SU-DHL-6 (cell line): ENCODE results near the gene FCGR3B.
"Not testable (repeated sequence)": the region's sequence is repeated elsewhere in the genome, so short reads cannot be mapped to it uniquely, and the experiment has no call there.

Experiments
- H2AFZ ChIP-seq: fragments of 200-600 bp; sonication (generic); 2 replicates; pipeline ENCODE4 v1.6.1; 2014; ENCODE audit warnings: low read depth, mild to moderate bottlenecking, moderate library complexity, mixed read lengths, antibody characterized with exemption, low read length; ENCODE audit not compliant: severe bottlenecking
- H3F3A ChIP-seq: fragments of 200-600 bp; shearing (Covaris generic); 2 replicates; pipeline ENCODE4 v1.6.0; 2016; ENCODE audit warnings: antibody characterized with exemption, mild to moderate bottlenecking; ENCODE audit not compliant: insufficient read depth
- H3K27ac ChIP-seq: fragments of 200-600 bp; sonication (generic); 2 replicates; pipeline ENCODE4 v1.5.1; 2016; ENCODE audit warnings: low read depth, mild to moderate bottlenecking, low read length, moderate library complexity, mixed read lengths
- H3K27me3 ChIP-seq: fragments of 200-600 bp; sonication (generic), shearing (Covaris generic); 2 replicates; pipeline ENCODE4 v1.6.0; 2014; ENCODE audit warnings: mild to moderate bottlenecking, low read length
- H3K36me3 ChIP-seq: fragments of 200-600 bp; sonication (generic); 2 replicates; pipeline ENCODE4 v1.6.1; 2014; ENCODE audit warnings: mild to moderate bottlenecking, low read length, mixed read lengths
- H3K4me2 ChIP-seq: fragments of 300-600, 200-600 bp; shearing (Covaris generic), sonication (generic); 2 replicates; pipeline ENCODE4 v1.6.0; 2014; ENCODE audit warnings: low read length, low read depth, mild to moderate bottlenecking; ENCODE audit not compliant: poor library complexity, severe bottlenecking
- H3K4me3 ChIP-seq: fragments of 200-600 bp; sonication (generic); 2 replicates; pipeline ENCODE4 v1.5.1; 2014; ENCODE audit warnings: antibody characterized with exemption, low read length, mild to moderate bottlenecking, mixed read lengths; ENCODE audit not compliant: insufficient read depth, poor library complexity, severe bottlenecking
- H3K79me2 ChIP-seq: fragments of 200-600 bp; sonication (generic); 2 replicates; pipeline ENCODE4 v1.6.1; 2014; ENCODE audit warnings: mild to moderate bottlenecking, low read length, moderate library complexity; ENCODE audit not compliant: insufficient read depth
- H3K9ac ChIP-seq: fragments of 200-600 bp; sonication (generic); 2 replicates; pipeline ENCODE4 v1.7.0; 2014; ENCODE audit warnings: mild to moderate bottlenecking, low read length
- H3K9me2 ChIP-seq: fragments of 200-600 bp; sonication (generic); replicated peaks from 2 replicates; pipeline ENCODE4 v1.6.1; 2014; ENCODE audit warnings: low read length; ENCODE audit not compliant: insufficient read depth
- H3K9me3 ChIP-seq: fragments of 200-600 bp; sonication (generic); 2 replicates; pipeline ENCODE4 v1.6.1; 2014; ENCODE audit warnings: low read length, mixed read lengths; ENCODE audit not compliant: insufficient read depth
- H4K20me1 ChIP-seq: fragments of 200-600 bp; sonication (generic); 2 replicates; pipeline ENCODE4 v1.6.1; 2014; ENCODE audit warnings: low read depth, mild to moderate bottlenecking, antibody characterized with exemption, low read length, moderate library complexity, mixed read lengths
- TF ChIP-seq, protein P1 (sequence below): fragments of 200-600 bp; sonication (generic); IDR thresholded peaks from one replicate; pipeline ENCODE4 v1.5.1; 2017; ENCODE audit warnings: antibody characterized with exemption, mild to moderate bottlenecking, low read length, moderate library complexity; ENCODE audit not compliant: insufficient read depth, poor library complexity, severe bottlenecking

FCGR3B gene

DNA sequence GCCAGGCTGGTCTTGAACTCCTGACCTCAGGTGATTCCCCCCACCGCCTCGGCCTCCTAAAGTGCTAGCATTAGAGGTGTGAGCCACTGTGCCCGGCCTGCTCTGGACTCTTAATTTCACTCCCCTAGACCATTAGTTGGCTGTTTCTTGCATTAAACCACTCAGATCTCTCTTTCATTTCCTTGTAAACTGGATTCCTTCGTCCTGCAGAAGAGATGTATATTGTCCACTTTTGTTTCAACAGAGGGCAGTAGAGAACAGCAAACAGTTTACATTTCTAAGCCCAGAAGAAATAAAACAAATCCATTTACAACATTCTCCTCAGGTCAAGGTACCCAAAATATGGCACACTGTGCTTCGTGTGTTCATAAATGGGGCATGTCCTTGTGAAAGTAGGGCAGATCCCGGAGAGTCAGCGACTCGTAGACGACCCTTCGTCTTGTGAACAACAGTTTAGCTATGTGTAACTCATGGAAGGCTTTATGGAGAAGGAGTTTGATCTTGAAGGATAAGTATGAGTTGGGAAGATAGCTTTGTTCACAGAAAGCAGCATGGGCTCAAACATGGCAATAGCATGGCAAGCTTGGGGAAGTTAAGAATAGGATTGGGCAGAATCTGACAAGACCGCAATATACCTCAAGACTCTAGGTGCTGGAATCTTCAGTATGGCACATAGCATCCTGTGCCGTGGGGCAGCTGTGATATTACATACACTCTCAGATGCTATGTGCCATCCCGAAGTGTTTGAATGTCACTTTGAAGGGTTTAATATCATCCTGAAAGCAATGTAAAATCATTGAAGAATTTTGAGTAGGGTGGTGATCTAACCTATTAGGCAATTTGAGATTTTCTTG lies 16.8 kb upstream of the FCGR3B start:
- not testable (repeated sequence) for H3K36me3 ChIP-seq, H4K20me1 ChIP-seq, H3K9ac ChIP-seq, H2AFZ ChIP-seq, H3K9me3 ChIP-seq, H3K79me2 ChIP-seq, H3K9me2 ChIP-seq, H3K27me3 ChIP-seq, H3F3A ChIP-seq, H3K27ac ChIP-seq, H3K4me2 ChIP-seq, H3K4me3 ChIP-seq
- TF ChIP-seq, protein P1, sequence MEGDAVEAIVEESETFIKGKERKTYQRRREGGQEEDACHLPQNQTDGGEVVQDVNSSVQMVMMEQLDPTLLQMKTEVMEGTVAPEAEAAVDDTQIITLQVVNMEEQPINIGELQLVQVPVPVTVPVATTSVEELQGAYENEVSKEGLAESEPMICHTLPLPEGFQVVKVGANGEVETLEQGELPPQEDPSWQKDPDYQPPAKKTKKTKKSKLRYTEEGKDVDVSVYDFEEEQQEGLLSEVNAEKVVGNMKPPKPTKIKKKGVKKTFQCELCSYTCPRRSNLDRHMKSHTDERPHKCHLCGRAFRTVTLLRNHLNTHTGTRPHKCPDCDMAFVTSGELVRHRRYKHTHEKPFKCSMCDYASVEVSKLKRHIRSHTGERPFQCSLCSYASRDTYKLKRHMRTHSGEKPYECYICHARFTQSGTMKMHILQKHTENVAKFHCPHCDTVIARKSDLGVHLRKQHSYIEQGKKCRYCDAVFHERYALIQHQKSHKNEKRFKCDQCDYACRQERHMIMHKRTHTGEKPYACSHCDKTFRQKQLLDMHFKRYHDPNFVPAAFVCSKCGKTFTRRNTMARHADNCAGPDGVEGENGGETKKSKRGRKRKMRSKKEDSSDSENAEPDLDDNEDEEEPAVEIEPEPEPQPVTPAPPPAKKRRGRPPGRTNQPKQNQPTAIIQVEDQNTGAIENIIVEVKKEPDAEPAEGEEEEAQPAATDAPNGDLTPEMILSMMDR = peak; percentile 57

DNA sequence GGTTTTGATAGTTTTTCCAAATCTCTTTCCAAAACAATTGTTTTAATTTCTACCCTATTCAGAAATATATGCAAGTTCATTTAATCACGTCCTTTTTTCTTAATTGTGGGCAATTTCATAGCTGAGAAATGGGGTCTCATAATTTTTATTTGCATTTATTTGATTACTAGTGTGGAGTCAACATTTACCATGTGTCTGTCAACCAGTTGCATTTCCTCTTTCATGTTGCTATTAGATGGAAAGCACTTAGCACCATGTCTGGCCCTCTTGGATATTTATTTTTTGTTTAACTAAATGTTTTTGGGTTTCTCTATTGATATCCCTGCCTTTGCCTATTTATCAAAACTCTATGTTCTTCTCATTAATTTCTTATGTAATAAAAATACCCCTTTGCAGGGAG lies 13.9 kb upstream of the FCGR3B start:
- H3K4me3 ChIP-seq, H3F3A ChIP-seq: not testable (repeated sequence)

DNA sequence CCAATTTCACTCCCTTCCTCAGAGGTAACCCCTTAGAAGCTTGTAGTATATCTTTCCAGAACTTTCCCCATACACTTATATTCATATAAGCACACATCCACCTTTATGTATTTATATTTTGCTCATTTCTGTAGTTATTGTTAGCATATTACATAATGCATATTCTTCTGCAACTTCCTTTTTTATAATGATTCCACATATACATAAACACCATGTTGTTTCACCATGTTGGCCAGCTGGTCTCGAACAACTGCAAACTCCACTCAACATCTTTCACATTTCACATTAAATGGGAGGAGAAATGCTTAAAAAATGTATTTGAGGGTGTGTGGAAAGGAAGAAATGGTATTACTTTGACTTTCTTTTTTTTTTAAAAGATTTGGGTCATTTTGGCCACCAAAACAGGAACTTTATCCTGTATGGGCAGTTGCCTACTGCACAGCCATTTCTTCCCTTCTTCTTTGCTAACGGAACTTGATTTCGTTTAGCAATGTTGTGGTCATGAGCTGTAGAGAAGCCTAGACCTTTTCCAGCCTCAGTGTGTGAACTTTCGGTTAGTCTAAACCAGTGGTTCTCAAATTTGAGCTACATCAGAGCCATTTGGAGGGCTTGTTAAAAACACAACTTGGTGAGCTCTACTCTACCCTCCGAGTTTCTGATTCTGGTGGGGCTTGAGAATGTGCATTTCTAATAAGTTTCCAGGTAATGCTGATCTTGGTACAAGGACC lies 12.7 kb upstream of the FCGR3B start:
- H3K79me2 ChIP-seq, H3K4me3 ChIP-seq, H4K20me1 ChIP-seq, H3K9ac ChIP-seq, H2AFZ ChIP-seq, H3K36me3 ChIP-seq, H3K27ac ChIP-seq, H3K9me2 ChIP-seq, H3K27me3 ChIP-seq, H3F3A ChIP-seq, H3K4me2 ChIP-seq, H3K9me3 ChIP-seq: not testable (repeated sequence)

More for the DNA sequence above, 13.9 kb upstream of the FCGR3B start:
- H3K27ac ChIP-seq, H3K79me2 ChIP-seq, H4K20me1 ChIP-seq, H3K9ac ChIP-seq, H3K4me2 ChIP-seq, H3K9me2 ChIP-seq, H3K27me3 ChIP-seq, H3K36me3 ChIP-seq, H2AFZ ChIP-seq, H3K9me3 ChIP-seq: not testable (repeated sequence)

DNA sequence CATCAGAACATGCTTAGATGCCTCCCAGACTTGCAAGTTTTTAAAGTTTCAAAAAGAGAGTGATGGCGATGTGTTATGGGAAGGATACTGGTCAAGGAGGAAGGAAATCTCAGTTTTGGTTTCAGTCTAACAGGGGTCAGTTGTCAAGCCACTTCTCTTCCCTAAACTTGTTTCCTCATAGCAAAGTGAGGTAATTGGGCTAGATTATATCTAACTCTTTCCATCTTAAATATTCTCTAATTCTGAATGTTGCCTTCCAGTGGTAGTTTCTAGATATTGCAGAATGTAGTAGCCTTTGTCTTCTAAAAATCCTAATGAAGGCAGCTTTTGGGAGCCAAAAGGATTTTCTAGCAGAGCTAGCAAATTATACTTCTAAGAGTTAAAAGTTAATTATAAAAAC lies 11.7 kb upstream of the FCGR3B start:
- H3K27me3 ChIP-seq, H2AFZ ChIP-seq, H4K20me1 ChIP-seq, H3K4me2 ChIP-seq, H3K27ac ChIP-seq, H3K79me2 ChIP-seq, H3F3A ChIP-seq, H3K36me3 ChIP-seq, H3K9ac ChIP-seq, H3K9me3 ChIP-seq, H3K4me3 ChIP-seq, H3K9me2 ChIP-seq: not testable (repeated sequence)

DNA sequence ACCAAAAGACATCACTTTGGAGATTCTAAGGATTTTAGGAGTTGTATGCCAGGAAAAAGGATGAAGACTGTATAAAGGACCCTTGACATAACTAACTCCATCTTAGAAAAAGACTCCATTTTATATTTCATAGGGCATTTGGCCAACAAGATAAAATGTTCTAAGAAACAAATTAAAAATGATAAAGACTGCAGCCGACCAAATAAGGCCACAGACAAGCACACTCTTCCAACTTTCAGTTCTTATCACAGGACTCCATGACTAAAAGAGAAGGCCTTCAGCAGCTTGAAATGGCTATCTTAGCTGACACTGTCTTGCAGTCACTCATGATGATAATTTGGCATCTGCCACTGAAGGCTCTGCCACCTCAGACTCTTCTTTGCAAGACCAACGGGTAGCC lies 8.2 kb upstream of the FCGR3B start:
- H3K4me3 ChIP-seq, H2AFZ ChIP-seq, H3K79me2 ChIP-seq, H3K36me3 ChIP-seq, H4K20me1 ChIP-seq, H3K9ac ChIP-seq, H3K9me2 ChIP-seq, H3K27me3 ChIP-seq, H3K27ac ChIP-seq, H3K9me3 ChIP-seq, H3F3A ChIP-seq, H3K4me2 ChIP-seq: not testable (repeated sequence)

DNA sequence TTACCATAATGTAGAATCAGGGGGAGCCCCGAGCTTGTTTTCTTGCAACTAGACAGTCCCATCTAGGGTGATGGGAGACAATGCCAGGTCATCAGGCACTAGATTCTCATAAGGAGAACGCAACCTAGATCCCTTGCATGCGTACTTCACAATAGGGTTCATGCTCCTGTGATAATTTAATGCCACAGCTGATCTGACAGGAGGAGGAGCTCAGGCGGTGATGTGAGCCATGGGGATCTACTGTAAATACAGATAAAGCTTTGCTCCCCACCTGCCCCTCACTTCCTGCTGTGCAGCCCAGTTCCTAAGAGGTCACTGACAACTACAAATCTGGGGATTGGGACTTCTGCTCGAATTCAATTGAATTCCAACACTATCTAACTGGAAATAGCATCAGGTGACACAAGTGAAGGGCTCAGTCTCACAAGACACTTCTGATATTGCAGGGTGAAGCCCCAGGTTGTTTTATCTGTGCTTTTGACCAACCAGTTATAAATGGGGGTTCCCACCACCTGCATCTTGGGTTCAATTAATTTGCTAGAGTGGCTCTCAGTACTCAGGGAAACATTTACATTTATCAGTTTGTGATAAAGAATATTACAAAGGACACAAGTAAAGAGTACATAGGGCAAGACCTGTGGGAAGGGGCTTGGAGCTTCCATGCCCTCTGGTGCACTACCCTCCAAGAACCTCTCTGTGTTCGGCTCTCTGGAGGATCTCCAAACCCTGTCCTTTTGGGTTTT lies 7.4 kb upstream of the FCGR3B start:
- not testable (repeated sequence) for H3K27ac ChIP-seq, H3K79me2 ChIP-seq

DNA sequence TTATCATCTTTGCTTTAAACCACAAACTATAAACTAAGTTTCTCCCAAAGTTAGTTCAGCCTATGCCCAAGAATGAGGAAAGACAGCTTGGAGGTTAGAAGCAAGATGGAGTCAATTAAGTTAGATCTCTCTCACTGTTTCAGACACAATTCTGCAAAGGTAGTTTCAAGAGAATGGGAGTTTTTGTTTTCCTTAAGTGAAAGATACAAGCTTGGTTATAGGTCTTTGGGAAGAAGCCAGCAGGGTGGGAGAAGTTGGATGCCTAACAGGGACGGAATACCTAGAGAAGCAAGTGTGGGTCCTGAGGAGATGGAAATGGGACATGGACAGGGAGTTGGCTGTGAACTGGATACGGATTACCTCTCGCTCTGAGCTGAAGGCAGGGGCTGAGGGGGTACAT lies 6.0 kb upstream of the FCGR3B start:
- not testable (repeated sequence) for H3K9ac ChIP-seq, H3K27me3 ChIP-seq, H2AFZ ChIP-seq, H3K36me3 ChIP-seq, H3F3A ChIP-seq, H4K20me1 ChIP-seq, H3K27ac ChIP-seq, H3K4me2 ChIP-seq, H3K4me3 ChIP-seq, H3K79me2 ChIP-seq, H3K9me2 ChIP-seq, H3K9me3 ChIP-seq

More for the DNA sequence above, 7.4 kb upstream of the FCGR3B start:
- not testable (repeated sequence) for H4K20me1 ChIP-seq, H3K4me3 ChIP-seq, H3F3A ChIP-seq, H3K9me3 ChIP-seq, H3K9ac ChIP-seq, H3K27me3 ChIP-seq, H3K4me2 ChIP-seq, H3K36me3 ChIP-seq, H3K9me2 ChIP-seq, H2AFZ ChIP-seq
